RWPE2 (cell line): Measurements from ENCODE around the gene SLC1A7.

Experiments
- ATAC-seq: fragments of 200-7000 bp; cut with Tn5 transposase; 3 replicates; pipeline ENCODE4 v1.9.1; 2021; ENCODE audit warnings: low read depth
- DNase-seq: peaks from one replicate; pipeline ENCODE4 v3.0.0-alpha.2; 2020; ENCODE audit warnings: low spot score
- H3K27ac ChIP-seq: fragments of 450-650 bp; 2 replicates; pipeline ENCODE4 v1.5.1; 2017; ENCODE audit warnings: mild to moderate bottlenecking; ENCODE audit not compliant: poor library complexity, severe bottlenecking
- H3K27me3 ChIP-seq: fragments of 250-450 bp; sonication (Bioruptor Pico); 2 replicates; pipeline ENCODE4 v1.5.1; 2021; ENCODE audit warnings: mild to moderate bottlenecking, moderate library complexity; ENCODE audit not compliant: insufficient read depth, poor library complexity, severe bottlenecking
- H3K36me3 ChIP-seq: fragments of 250-450 bp; sonication (Bioruptor Pico); 2 replicates; pipeline ENCODE4 v1.5.1; 2020; ENCODE audit warnings: low read depth, mild to moderate bottlenecking, moderate library complexity
- H3K4me1 ChIP-seq: fragments of 250-450 bp; sonication (Bioruptor Pico); 2 replicates; pipeline ENCODE4 v1.5.1; 2021; ENCODE audit warnings: mild to moderate bottlenecking, moderate library complexity; ENCODE audit not compliant: insufficient read depth, poor library complexity, severe bottlenecking
- H3K4me3 ChIP-seq: fragments of 250-450 bp; sonication (Bioruptor Pico); 2 replicates; pipeline ENCODE4 v1.5.1; 2021; ENCODE audit warnings: mild to moderate bottlenecking, moderate library complexity; ENCODE audit not compliant: severe bottlenecking
- H3K9me3 ChIP-seq: fragments of 250-450 bp; sonication (Bioruptor Pico); 2 replicates; pipeline ENCODE4 v1.5.1; 2021; ENCODE audit warnings: mild to moderate bottlenecking, moderate library complexity; ENCODE audit not compliant: severe bottlenecking
- CTCF ChIP-seq: fragments of 450-650 bp; IDR thresholded peaks from one replicate; pipeline ENCODE4 v1.5.1; 2017; ENCODE audit warnings: mild to moderate bottlenecking, moderate library complexity; ENCODE audit not compliant: poor library complexity, severe bottlenecking

SLC1A7 gene

GRCh38 chr1:53132176-53132575, 10.3 kb downstream of the SLC1A7 start:
- TF ChIP-seq CTCF, result no peak
- H3K9me3 ChIP-seq, result no peaks in the 10 kb centered on the region
- H3K4me3 ChIP-seq, result no peak overlapping the region
- no peaks in the 10 kb centered on the region for H3K27me3 ChIP-seq
- no peaks in the 10 kb centered on the region for H3K4me1 ChIP-seq
- H3K27ac ChIP-seq, result no peak overlapping the region
- no peaks in the 10 kb centered on the region for H3K36me3 ChIP-seq
- no peak for DNase-seq
- no peak for ATAC-seq

GRCh38 chr1:53131590-53131938, 10.9 kb downstream of the SLC1A7 start:
- no peak for TF ChIP-seq CTCF
- Histone ChIP-seq H3K9me3 (no peaks in the 10 kb centered on the region), H3K4me1 (no peaks in the 10 kb centered on the region), H3K36me3 (no peaks in the 10 kb centered on the region), H3K27ac (no peak overlapping the region), H3K4me3 (no peak overlapping the region), H3K27me3 (no peaks in the 10 kb centered on the region)
- DNase-seq, result no peak
- no peak for ATAC-seq

GRCh38 chr1:53130878-53131589, 11.4 kb downstream of the SLC1A7 start:
- H3K4me1 ChIP-seq, result no peaks in the 10 kb centered on the region
- ATAC-seq, result no peak
- TF ChIP-seq CTCF, result no peak
- H3K9me3 ChIP-seq, result no peaks in the 10 kb centered on the region
- DNase-seq, result no peak
- no peak overlapping the region for H3K4me3 ChIP-seq
- no peak overlapping the region for H3K27ac ChIP-seq
- no peaks in the 10 kb centered on the region for H3K27me3 ChIP-seq
- no peaks in the 10 kb centered on the region for H3K36me3 ChIP-seq

- no peaks in the 10 kb centered on the region for H3K4me1 ChIP-seq
- H3K36me3 ChIP-seq, result no peaks in the 10 kb centered on the region
- TF ChIP-seq CTCF, result no peak
- no peaks in the 10 kb centered on the region for H3K27me3 ChIP-seq
- ATAC-seq, result no peak
- no peak overlapping the region for H3K4me3 ChIP-seq
- H3K27ac ChIP-seq, result no peak overlapping the region
- DNase-seq, result no peak
- H3K9me3 ChIP-seq, result no peaks in the 10 kb centered on the region
Measured at GRCh38 chr1:53130598-53130877, 11.9 kb downstream of the SLC1A7 start.

GRCh38 chr1:53129891-53130597, 12.4 kb downstream of the SLC1A7 start:
- no peaks in the 10 kb centered on the region for H3K36me3 ChIP-seq
- no peak overlapping the region for H3K4me3 ChIP-seq
- no peak for DNase-seq
- no peak for TF ChIP-seq CTCF
- no peak for ATAC-seq
- H3K4me1 ChIP-seq, result no peaks in the 10 kb centered on the region
- H3K27me3 ChIP-seq, result no peaks in the 10 kb centered on the region
- no peak overlapping the region for H3K27ac ChIP-seq
- H3K9me3 ChIP-seq, result no peaks in the 10 kb centered on the region
